ENCODE measurements around the gene TAOK3. TPM values are rescaled to one million over a fixed set of nuclear protein-coding genes. Genes with fewer than 3 reads are reported as not detected.
"Not testable (repeated sequence)": the region's sequence is repeated elsewhere in the genome, so short reads cannot be mapped to it uniquely, and the experiment has no call there.

The TAOK3 gene
- total and polyA plus RNA-seq, 5 donors from 2014 or later, result 60.2 to 97.8 (median 72.1) TPM

- no peak for ATAC-seq (ENCODE audit: low read depth in 2 of 2)
These were observed 82.6 kb downstream of the TAOK3 start for GRCh38 chr12:118290130-118290529.

GRCh38 chr12:118288174-118288573 is 84.5 kb downstream of the TAOK3 start:
- no peak for ATAC-seq (ENCODE audit: low read depth in 2 of 2)
- no peak overlapping the region for H3K27ac Mint-ChIP-seq

More at GRCh38 chr12:118290130-118290529, 82.6 kb downstream of the TAOK3 start:
- no peak for DNase-seq
- Histone ChIP-seq H3K27me3 (ENCODE audit: control insufficient read depth, insufficient read depth, low read length) (no peaks in the 10 kb centered on the region), H3K27ac (ENCODE audit: insufficient read depth, low read length, poor library complexity, severe bottlenecking) (no peak overlapping the region), H3K36me3 (ENCODE audit: control insufficient read depth, insufficient read depth, low read length) (peaks cover 17% of the 10 kb centered on the region), H3K4me1 (ENCODE audit: control insufficient read depth, insufficient read depth, low read length, poor library complexity, severe bottlenecking) (no peaks in the 10 kb centered on the region), H3K9me3 (ENCODE audit: control insufficient read depth in 2 of 2, low read length in 2 of 2) (no peaks in the 10 kb centered on the region), H3K4me3 (ENCODE audit: low read depth, low read length) (no peak overlapping the region)
- Mint-ChIP-seq H3K27me3 (no peaks in the 10 kb centered on the region), H3K27ac (peak overlapping the region; percentile 40 to 53 (median 43)), H3K36me3 (peaks cover 27% of the 10 kb centered on the region), H3K4me1 (peaks cover 18 to 33% (median 21%) of the 10 kb centered on the region in 4 donors), H3K4me3 (no peak overlapping the region), H3K9me3 (no peaks in the 10 kb centered on the region)

GRCh38 chr12:118287728-118288127 is 85.0 kb downstream of the TAOK3 start:
- Histone ChIP-seq H3K27me3 (ENCODE audit: control insufficient read depth, insufficient read depth, low read length) (no peaks in the 10 kb centered on the region), H3K27ac (ENCODE audit: insufficient read depth, low read length, poor library complexity, severe bottlenecking) (no peak overlapping the region), H3K36me3 (ENCODE audit: control insufficient read depth, insufficient read depth, low read length) (peaks cover 11% of the 10 kb centered on the region), H3K9me3 (ENCODE audit: control insufficient read depth in 2 of 2, low read length in 2 of 2) (no peaks in the 10 kb centered on the region), H3K4me1 (ENCODE audit: control insufficient read depth, insufficient read depth, low read length, poor library complexity, severe bottlenecking) (no peaks in the 10 kb centered on the region), H3K4me3 (ENCODE audit: low read depth, low read length) (no peak overlapping the region)
- H3K27me3 Mint-ChIP-seq, result no peaks in the 10 kb centered on the region
- H3K36me3 Mint-ChIP-seq, result peaks cover 41% of the 10 kb centered on the region
- no peaks in the 10 kb centered on the region for H3K9me3 Mint-ChIP-seq
- ATAC-seq (ENCODE audit: low read depth in 2 of 2), result no peak
- DNase-seq, result no peak
- H3K4me3 Mint-ChIP-seq, result no peak overlapping the region
- H3K27ac Mint-ChIP-seq, result no peak overlapping the region
- H3K4me1 Mint-ChIP-seq, result peaks cover 18 to 35% (median 28%) of the 10 kb centered on the region in 4 donors

More at GRCh38 chr12:118288174-118288573, 84.5 kb downstream of the TAOK3 start:
- H3K4me1 ChIP-seq (ENCODE audit: control insufficient read depth, insufficient read depth, low read length, poor library complexity, severe bottlenecking), result no peaks in the 10 kb centered on the region
- Mint-ChIP-seq H3K27me3 (no peaks in the 10 kb centered on the region), H3K9me3 (no peaks in the 10 kb centered on the region), H3K4me1 (peaks cover 18 to 30% (median 26%) of the 10 kb centered on the region in 4 donors), H3K36me3 (peaks cover 37% of the 10 kb centered on the region), H3K4me3 (no peak overlapping the region)
- no peaks in the 10 kb centered on the region for H3K27me3 ChIP-seq (ENCODE audit: control insufficient read depth, insufficient read depth, low read length)
- H3K4me3 ChIP-seq (ENCODE audit: low read depth, low read length), result no peak overlapping the region
- DNase-seq, result no peak
- no peaks in the 10 kb centered on the region for H3K9me3 ChIP-seq (ENCODE audit: control insufficient read depth in 2 of 2, low read length in 2 of 2)
- H3K27ac ChIP-seq (ENCODE audit: insufficient read depth, low read length, poor library complexity, severe bottlenecking), result no peak overlapping the region
- peaks cover 12% of the 10 kb centered on the region for H3K36me3 ChIP-seq (ENCODE audit: control insufficient read depth, insufficient read depth, low read length)

- peak overlapping the region in 1 of 3 donors; percentile 11 for H3K27ac Mint-ChIP-seq
- H3K9me3 ChIP-seq (ENCODE audit: control insufficient read depth in 2 of 2, low read length in 2 of 2), result no peaks in the 10 kb centered on the region
- peaks cover 6% of the 10 kb centered on the region for H3K36me3 ChIP-seq (ENCODE audit: control insufficient read depth, insufficient read depth, low read length)
- no peaks in the 10 kb centered on the region for H3K4me1 ChIP-seq (ENCODE audit: control insufficient read depth, insufficient read depth, low read length, poor library complexity, severe bottlenecking)
- H3K27ac ChIP-seq (ENCODE audit: insufficient read depth, low read length, poor library complexity, severe bottlenecking), result no peak overlapping the region
- H3K4me1 Mint-ChIP-seq, result peaks cover 4 to 36% (median 27%) of the 10 kb centered on the region in 4 donors
- H3K4me3 ChIP-seq (ENCODE audit: low read depth, low read length), result no peak overlapping the region
- no peaks in the 10 kb centered on the region for H3K27me3 ChIP-seq (ENCODE audit: control insufficient read depth, insufficient read depth, low read length)
- DNase-seq, result no peak
- H3K9me3 Mint-ChIP-seq, result peaks cover 0 to 4% (median 0%) of the 10 kb centered on the region in 7 donors
- H3K27me3 Mint-ChIP-seq, result no peaks in the 10 kb centered on the region
- peaks cover 50% of the 10 kb centered on the region for H3K36me3 Mint-ChIP-seq
- no peak for ATAC-seq (ENCODE audit: low read depth in 2 of 2)
- H3K4me3 Mint-ChIP-seq, result no peak overlapping the region
These were observed 89.9 kb downstream of the TAOK3 start for GRCh38 chr12:118282767-118283166.

GRCh38 chr12:118278288-118278687 is 94.4 kb downstream of the TAOK3 start:
- H3K4me1 ChIP-seq (ENCODE audit: control insufficient read depth, insufficient read depth, low read length, poor library complexity, severe bottlenecking); H3K27ac Mint-ChIP-seq; H3K27me3 Mint-ChIP-seq; H3K27ac ChIP-seq (ENCODE audit: insufficient read depth, low read length, poor library complexity, severe bottlenecking); H3K9me3 Mint-ChIP-seq; H3K4me3 ChIP-seq (ENCODE audit: low read depth, low read length); H3K36me3 ChIP-seq (ENCODE audit: control insufficient read depth, insufficient read depth, low read length); DNase-seq; H3K9me3 ChIP-seq (ENCODE audit: control insufficient read depth in 2 of 2, low read length in 2 of 2); H3K27me3 ChIP-seq (ENCODE audit: control insufficient read depth, insufficient read depth, low read length); H3K4me3 Mint-ChIP-seq; ATAC-seq (ENCODE audit: low read depth in 2 of 2): not testable (repeated sequence)
- H3K4me1 Mint-ChIP-seq, result peaks cover 22 to 36% (median 24%) of the 10 kb centered on the region in 4 donors
- H3K36me3 Mint-ChIP-seq, result peaks cover 39% of the 10 kb centered on the region

GRCh38 chr12:118274066-118274465 is 98.6 kb downstream of the TAOK3 start:
- H3K9me3 ChIP-seq (ENCODE audit: control insufficient read depth in 2 of 2, low read length in 2 of 2), result no peaks in the 10 kb centered on the region
- H3K4me3 Mint-ChIP-seq, result peak overlapping the region in 1 of 4 donors; percentile 55
- H3K4me1 ChIP-seq (ENCODE audit: control insufficient read depth, insufficient read depth, low read length, poor library complexity, severe bottlenecking), result peaks cover 5% of the 10 kb centered on the region
- H3K9me3 Mint-ChIP-seq, result peaks cover 0 to 3% (median 0%) of the 10 kb centered on the region in 7 donors
- no peaks in the 10 kb centered on the region for H3K27me3 ChIP-seq (ENCODE audit: control insufficient read depth, insufficient read depth, low read length)
- peak overlapping the region; percentile 9 for H3K27ac ChIP-seq (ENCODE audit: insufficient read depth, low read length, poor library complexity, severe bottlenecking)
- peak overlapping the region; percentile 47 to 79 (median 66) for H3K27ac Mint-ChIP-seq
- peaks cover 24 to 36% (median 30%) of the 10 kb centered on the region in 4 donors for H3K4me1 Mint-ChIP-seq
- no peaks in the 10 kb centered on the region for H3K27me3 Mint-ChIP-seq
- no peak overlapping the region for H3K4me3 ChIP-seq (ENCODE audit: low read depth, low read length)
- DNase-seq (peak in 1 of 3 donors; percentile 26), ATAC-seq (ENCODE audit: low read depth in 2 of 2) (no peak)
- H3K36me3 ChIP-seq (ENCODE audit: control insufficient read depth, insufficient read depth, low read length), result no peaks in the 10 kb centered on the region
- H3K36me3 Mint-ChIP-seq, result peaks cover 14% of the 10 kb centered on the region

GRCh38 chr12:118271770-118272417 is 100.8 kb downstream of the TAOK3 start:
- H3K4me3 Mint-ChIP-seq, result no peak overlapping the region
- Histone ChIP-seq H3K4me3 (ENCODE audit: low read depth, low read length) (no peak overlapping the region), H3K4me1 (ENCODE audit: control insufficient read depth, insufficient read depth, low read length, poor library complexity, severe bottlenecking) (peaks cover 5% of the 10 kb centered on the region), H3K36me3 (ENCODE audit: control insufficient read depth, insufficient read depth, low read length) (peaks cover under 1% of the 10 kb centered on the region), H3K9me3 (ENCODE audit: control insufficient read depth in 2 of 2, low read length in 2 of 2) (no peaks in the 10 kb centered on the region), H3K27ac (ENCODE audit: insufficient read depth, low read length, poor library complexity, severe bottlenecking) (no peak overlapping the region), H3K27me3 (ENCODE audit: control insufficient read depth, insufficient read depth, low read length) (no peaks in the 10 kb centered on the region)
- ATAC-seq (ENCODE audit: low read depth in 2 of 2) (no peak), DNase-seq (no peak)
- H3K9me3 Mint-ChIP-seq, result peaks cover 0 to 1% (median 0%) of the 10 kb centered on the region in 7 donors
- H3K27ac Mint-ChIP-seq, result peak overlapping the region in 1 of 3 donors; percentile 74
- H3K27me3 Mint-ChIP-seq, result no peaks in the 10 kb centered on the region
- H3K36me3 Mint-ChIP-seq, result peaks cover 11% of the 10 kb centered on the region
- H3K4me1 Mint-ChIP-seq, result peaks cover 26 to 43% (median 32%) of the 10 kb centered on the region in 4 donors

- Mint-ChIP-seq H3K4me1 (peaks cover 22 to 43% (median 33%) of the 10 kb centered on the region in 4 donors), H3K27ac (no peak overlapping the region), H3K9me3 (peaks cover 0 to 1% (median 0%) of the 10 kb centered on the region in 7 donors), H3K36me3 (peaks cover 9% of the 10 kb centered on the region), H3K4me3 (no peak overlapping the region), H3K27me3 (no peaks in the 10 kb centered on the region)
- H3K27ac ChIP-seq (ENCODE audit: insufficient read depth, low read length, poor library complexity, severe bottlenecking), result no peak overlapping the region
- H3K27me3 ChIP-seq (ENCODE audit: control insufficient read depth, insufficient read depth, low read length), result no peaks in the 10 kb centered on the region
- no peak for ATAC-seq (ENCODE audit: low read depth in 2 of 2)
- no peak for DNase-seq
- H3K9me3 ChIP-seq (ENCODE audit: control insufficient read depth in 2 of 2, low read length in 2 of 2), result no peaks in the 10 kb centered on the region
- peaks cover 3% of the 10 kb centered on the region for H3K36me3 ChIP-seq (ENCODE audit: control insufficient read depth, insufficient read depth, low read length)
- H3K4me3 ChIP-seq (ENCODE audit: low read depth, low read length), result no peak overlapping the region
- H3K4me1 ChIP-seq (ENCODE audit: control insufficient read depth, insufficient read depth, low read length, poor library complexity, severe bottlenecking), result peaks cover 5% of the 10 kb centered on the region
These were observed 101.5 kb downstream of the TAOK3 start for GRCh38 chr12:118271183-118271582.
